Measurements from ENCODE around the gene MPV17L2.

- TF ChIP-seq CEBPB (IDR thresholded peaks at IDR 0.05; ENCODE audit: low read depth, low read length) (no peak), CTCF (conservative IDR thresholded peaks at IDR 0.05; ENCODE audit: low read depth, low read length) (no peak), USF2 (IDR thresholded peaks at IDR 0.05; ENCODE audit: low read depth, low read length) (no peak), POLR2A (IDR thresholded peaks at IDR 0.05; ENCODE audit: low read depth, low read length) (no peak), NFE2L2 (IDR thresholded peaks at IDR 0.05; ENCODE audit: low read depth, low read length) (no peak), BHLHE40 (IDR thresholded peaks at IDR 0.05; ENCODE audit: low read depth, low read length) (no peak), SMC3 (IDR thresholded peaks at IDR 0.05; ENCODE audit: low read depth, low read length) (no peak), MXI1 (IDR thresholded peaks at IDR 0.05; ENCODE audit: borderline replicate concordance, low read depth, low read length) (no peak), ELK1 (IDR thresholded peaks at IDR 0.05; ENCODE audit: borderline replicate concordance, low read depth, low read length) (no peak), RFX5 (IDR thresholded peaks at IDR 0.05; ENCODE audit: low read depth, low read length) (no peak), MAFK (IDR thresholded peaks at IDR 0.05; ENCODE audit: low read depth, low read length) (no peak), RAD21 (IDR thresholded peaks at IDR 0.05; ENCODE audit: low read length) (no peak)
Measured at GRCh38 chr19:18245297-18245696, 52.3 kb downstream of the MPV17L2 start.

Measured in IMR-90 (cell line).